GM21786 (cell line): ENCODE results near the gene SHANK1.

Experiments used
- ATAC-seq: cut with Tn5 transposase; IDR thresholded peaks from one replicate; pipeline ENCODE4 v1.9.1; 2021; ENCODE audit not compliant: unreplicated experiment

Gene SHANK1

DNA sequence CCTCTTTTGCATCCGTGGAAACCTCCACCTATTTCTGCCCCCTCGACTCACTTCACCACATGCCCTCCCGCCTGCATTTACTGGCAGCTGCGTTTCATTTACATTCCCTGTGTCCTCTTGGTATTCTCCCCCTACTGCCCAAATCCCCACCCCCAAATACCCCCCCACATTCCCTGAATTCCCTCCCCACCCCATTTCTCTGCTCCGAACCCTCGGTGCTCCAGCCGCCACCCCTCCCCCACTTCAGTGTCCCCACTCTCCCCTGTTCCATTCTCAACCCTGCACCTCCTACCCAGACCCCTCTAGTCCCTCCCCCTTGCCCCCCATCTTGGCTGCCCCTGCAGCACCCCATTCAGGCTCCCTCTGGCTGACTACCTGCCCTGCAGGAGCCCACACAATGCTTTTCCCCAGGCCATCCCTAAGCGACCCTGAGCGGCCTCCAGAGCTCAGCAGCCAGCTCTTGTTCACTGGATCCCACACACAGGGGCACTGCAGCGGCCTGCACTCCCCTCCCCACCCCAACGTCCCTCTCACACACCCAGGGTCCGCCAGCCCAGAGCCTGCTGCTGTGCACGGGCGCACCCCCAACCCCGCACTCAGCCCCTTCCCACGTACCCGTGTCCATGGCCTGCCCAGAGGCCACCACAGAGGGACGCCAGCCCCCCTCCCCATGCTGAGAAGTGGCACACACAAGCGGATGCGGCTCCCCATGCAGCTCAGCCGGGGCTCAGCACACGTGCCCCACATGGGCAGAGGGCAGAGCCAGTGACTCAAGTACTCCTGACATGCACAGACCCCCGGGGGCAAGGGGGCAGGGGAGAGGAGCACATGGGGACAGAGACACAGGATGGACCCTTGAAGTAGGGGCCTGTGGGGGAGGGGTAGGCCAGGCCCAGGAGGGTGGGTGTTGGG is 26.3 kb downstream of the SHANK1 start:
- no peak for ATAC-seq

DNA sequence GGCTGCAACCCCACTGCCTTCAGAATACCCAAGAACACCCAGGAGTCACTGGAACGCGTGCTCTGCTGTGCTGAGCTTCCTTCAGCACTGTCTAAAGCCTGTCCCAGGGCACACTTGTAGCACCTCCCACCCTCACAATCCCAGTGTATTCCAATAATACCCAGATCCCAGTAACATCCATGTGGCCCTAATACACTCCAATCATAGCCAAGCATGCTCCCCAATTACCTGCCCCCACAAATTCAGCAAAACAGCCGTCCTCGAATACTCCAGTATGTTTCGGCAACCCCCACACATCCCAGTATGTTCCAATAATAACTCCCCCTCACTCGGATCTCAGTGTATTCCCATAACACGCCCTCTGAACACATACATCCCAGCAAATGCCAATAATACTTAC is 29.2 kb downstream of the SHANK1 start:
- no peak for ATAC-seq

- no peak for ATAC-seq
These were observed 30.8 kb downstream of the SHANK1 start for GRCh38 chr19:50688766-50689165.

GRCh38 chr19:50686310-50687032 is 33.1 kb downstream of the SHANK1 start:
- ATAC-seq = no peak

DNA sequence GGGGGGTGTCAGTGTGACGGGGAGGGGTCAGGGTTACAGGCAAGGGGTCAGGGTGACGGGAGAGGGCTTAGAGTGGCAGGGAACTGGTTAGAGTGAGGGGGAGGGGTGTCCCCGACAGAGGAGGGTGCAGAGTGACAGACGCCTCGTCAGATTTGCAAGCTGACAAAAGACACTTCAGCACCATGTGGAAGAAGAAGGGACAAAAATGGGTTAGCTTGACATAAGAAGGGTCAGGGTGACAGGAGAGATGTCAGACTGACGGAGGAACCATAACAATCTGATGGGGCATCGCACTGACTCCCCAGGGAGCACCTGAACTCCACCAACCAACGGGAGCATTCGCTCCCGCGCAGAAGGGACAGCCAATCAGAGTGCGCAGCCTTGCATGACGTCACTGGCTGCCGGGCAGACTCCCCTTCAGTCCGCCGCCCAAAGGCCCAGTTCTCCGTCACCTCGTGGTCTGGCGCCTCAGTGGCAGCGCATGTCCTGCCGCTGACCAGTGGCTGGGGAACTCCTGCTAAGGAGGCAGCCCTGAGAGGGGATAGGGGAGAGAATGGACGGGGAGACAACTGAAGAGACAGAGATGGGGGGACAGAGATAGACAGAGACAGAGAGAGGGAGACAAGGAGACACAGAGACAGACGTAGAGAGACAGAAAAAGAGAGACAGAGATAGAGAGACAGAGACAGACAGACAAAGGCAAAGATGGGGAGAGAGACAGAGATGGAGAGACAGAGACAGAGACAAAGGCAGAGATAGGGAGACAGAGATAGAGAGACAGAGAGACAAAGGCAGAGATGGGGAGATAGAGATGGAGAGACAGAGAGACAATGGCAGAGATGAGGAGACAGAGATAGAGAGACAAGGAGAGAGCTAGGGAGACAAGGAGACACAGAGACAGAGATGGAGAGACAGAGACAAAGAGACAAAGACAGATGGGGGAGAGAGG is 40.2 kb downstream of the SHANK1 start:
- no peak for ATAC-seq

GRCh38 chr19:50678323-50678722 is 41.3 kb downstream of the SHANK1 start:
- ATAC-seq = no peak

DNA sequence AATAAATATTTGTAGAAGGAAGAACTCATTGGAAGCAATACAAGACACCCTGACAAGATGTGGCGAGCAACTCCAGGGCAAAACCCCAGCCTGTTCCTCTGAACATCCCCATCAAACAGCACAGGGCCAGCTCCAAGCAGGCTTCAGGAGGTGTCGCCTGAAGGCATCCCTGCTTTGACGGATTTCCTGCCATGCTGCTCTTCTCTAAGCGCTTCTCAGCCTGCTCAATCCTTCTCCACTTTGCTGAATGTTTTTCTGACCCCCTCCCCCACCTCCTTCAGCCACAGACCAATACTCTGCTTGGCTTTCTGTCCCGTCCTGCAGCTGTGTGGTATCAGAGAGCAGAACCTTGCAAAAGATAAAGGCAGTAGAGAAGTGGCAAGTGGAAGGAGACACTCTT is 42.0 kb downstream of the SHANK1 start:
- ATAC-seq = no peak

GRCh38 chr19:50676625-50677197 is 42.9 kb downstream of the SHANK1 start:
- ATAC-seq = no peak

GRCh38 chr19:50673118-50673517 is 46.5 kb downstream of the SHANK1 start:
- ATAC-seq = no peak

GRCh38 chr19:50670102-50670380 is 49.6 kb downstream of the SHANK1 start:
- ATAC-seq = no peak

GRCh38 chr19:50669302-50670101 is 50.1 kb downstream of the SHANK1 start:
- ATAC-seq = no peak

GRCh38 chr19:50668879-50669278 is 50.7 kb downstream of the SHANK1 start:
- no peak for ATAC-seq

- no peak for ATAC-seq
These were observed 51.2 kb downstream of the SHANK1 start for GRCh38 chr19:50668416-50668815.

DNA sequence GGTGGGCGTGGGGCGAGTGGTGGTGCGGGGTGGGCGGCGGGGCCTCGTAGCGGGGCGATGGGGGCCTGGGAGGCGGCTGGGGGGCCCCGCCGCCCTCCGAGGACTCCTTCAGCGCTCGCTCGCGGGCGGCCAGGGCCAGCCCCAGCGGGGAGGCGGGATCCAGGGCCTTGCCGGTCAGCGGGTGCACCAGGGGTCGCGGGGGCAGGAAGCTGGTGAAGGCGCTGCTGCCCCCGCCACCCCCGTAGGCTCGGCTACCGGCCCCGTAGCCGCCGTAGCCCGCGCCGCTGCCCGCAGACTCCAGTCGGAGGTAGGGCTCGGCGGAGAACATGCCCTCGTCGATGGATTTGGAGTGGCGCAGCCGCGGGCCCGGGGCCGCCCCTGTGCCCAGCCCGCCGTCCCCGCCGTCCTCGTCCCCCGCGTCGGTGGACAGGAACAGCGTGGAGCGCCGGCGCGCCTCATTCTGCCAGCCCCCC is 51.8 kb downstream of the SHANK1 start:
- ATAC-seq = no peak

DNA sequence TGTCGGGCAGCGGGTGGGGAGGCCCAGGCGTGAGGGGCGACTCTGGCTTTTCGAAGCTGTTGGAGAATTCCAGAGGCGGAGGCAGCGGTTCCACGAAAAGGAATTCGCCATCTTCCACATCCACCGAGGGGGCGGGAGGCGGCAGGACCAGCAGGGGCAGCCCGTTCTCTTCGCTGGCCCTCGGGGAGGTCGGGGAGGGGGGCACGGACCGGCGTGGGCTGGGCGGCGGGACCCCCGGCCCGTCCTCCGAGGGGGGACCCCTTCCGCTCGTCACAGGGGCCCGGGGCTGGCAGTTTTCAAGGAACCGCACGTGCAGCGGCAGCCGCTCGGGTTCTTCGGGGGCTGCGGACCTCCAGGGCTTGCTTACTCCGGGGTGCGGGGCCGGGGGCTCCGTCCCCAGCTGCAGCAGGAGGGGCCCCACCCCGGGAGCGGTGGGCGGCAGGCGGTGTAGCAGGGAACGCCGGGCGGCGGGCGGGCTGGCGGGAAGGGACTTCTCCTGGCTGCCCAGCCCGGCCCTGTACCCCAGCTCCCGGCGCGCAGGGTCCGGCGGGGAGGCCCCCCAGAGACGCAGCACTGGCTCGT is 52.3 kb downstream of the SHANK1 start:
- ATAC-seq = no peak

DNA sequence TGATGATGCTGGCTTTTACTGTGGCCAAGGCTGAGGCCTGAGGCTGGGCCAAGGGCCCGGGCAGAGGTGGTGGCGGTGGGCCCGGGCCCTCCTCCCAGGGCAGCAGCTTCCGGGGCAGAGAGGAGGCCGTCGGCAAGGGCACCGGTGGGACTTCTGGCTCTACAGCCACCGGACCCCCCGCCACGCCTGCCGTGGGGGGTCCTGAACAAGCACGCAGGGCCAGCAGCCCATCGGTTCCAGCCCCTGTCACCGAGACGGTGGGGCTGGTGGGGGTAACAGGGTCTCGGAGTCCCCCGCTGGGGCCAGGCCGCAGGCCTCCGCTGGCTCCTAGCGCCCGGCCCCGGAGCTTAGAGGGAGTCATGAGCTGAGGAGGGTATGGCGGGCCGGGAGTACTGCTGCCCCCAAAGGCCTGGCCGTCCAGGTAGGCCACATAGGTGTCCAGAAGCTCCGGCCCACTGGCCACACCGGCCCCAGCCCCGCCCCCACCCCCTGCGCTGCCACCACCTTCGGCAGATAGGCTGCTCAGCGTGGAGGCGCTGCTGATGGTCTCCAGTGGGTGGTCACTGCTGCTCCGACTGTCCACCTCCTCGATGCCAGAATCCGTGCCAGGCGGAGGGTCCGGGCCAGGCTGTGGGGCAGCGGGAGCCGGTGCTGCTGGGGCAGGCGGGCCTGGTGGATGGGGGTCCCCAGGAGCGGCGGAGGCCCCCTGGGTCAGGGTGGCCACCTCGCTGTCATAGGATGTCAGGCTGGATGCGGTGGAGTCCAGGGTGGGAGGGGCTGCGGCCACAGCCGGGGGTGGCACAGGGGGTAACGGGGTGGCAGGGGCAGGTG is 53.0 kb downstream of the SHANK1 start:
- no peak for ATAC-seq

GRCh38 chr19:50664204-50664603 is 55.4 kb downstream of the SHANK1 start:
- no peak for ATAC-seq

- no peak for ATAC-seq
These were observed 56.2 kb downstream of the SHANK1 start for GRCh38 chr19:50663482-50663790.
